PC-9 (cell line): ENCODE data around the gene GPR68.

Source experiments
- CTCF ChIP-seq: fragments of 200-600 bp; sonication (generic); conservative IDR thresholded peaks from 2 replicates; pipeline ENCODE4 v1.6.1; 2017; ENCODE audit warnings: mixed run types, antibody characterized with exemption, mild to moderate bottlenecking, moderate library complexity
- EZH2 ChIP-seq: fragments of 200-600 bp; sonication (generic); IDR thresholded peaks from 2 replicates; pipeline ENCODE4 v1.8.0; 2017; ENCODE audit warnings: antibody characterized with exemption, low read depth

- TF ChIP-seq EZH2 (no peak), CTCF (no peak)
Measured at GRCh38 chr14:91242635-91243034, 1.9 kb downstream of the GPR68 start.
